DOHH2 (cell line): ENCODE measurements around the gene WBP1.
A peak's percentile ranks its signal among the peaks of the same experiment; 100 is the strongest.

Source experiments
- CTCF ChIP-seq: fragments of 200-600 bp; sonication (generic); IDR thresholded peaks from one replicate; pipeline ENCODE4 v1.5.1; 2014; ENCODE audit warnings: antibody characterized with exemption, mild to moderate bottlenecking, low read depth, low read length; ENCODE audit not compliant: poor library complexity, severe bottlenecking
- EZH2phosphoT487 ChIP-seq: fragments of 200-600 bp; sonication (generic); IDR thresholded peaks from 2 replicates; pipeline ENCODE4 v1.6.1; 2017; ENCODE audit warnings: borderline replicate concordance, mild to moderate bottlenecking, antibody characterized with exemption, low read length, moderate library complexity, mixed read lengths

- TF ChIP-seq CTCF (no peak), EZH2phosphoT487 (peak; percentile 71)
These were observed 40.4 kb downstream of the WBP1 start for GRCh38 chr2:74498500-74499266.
